Activated naive CD4-positive, alpha-beta T cell treated with Interleukin-2 at 50 U/mL for 16 hours (primary cell): ENCODE measurements around the gene USH2A.
"Not testable (repeated sequence)": the region's sequence is repeated elsewhere in the genome, so short reads cannot be mapped to it uniquely, and the experiment has no call there.

Experiments used
- DNase-seq: peaks from one replicate; pipeline ENCODE4 v3.0.0-alpha.2; 2020

Gene USH2A

GRCh38 chr1:216390956-216391355, 32.3 kb downstream of the USH2A start:
- no peak for DNase-seq

GRCh38 chr1:216389774-216390173, 33.5 kb downstream of the USH2A start:
- DNase-seq, result no peak

DNA sequence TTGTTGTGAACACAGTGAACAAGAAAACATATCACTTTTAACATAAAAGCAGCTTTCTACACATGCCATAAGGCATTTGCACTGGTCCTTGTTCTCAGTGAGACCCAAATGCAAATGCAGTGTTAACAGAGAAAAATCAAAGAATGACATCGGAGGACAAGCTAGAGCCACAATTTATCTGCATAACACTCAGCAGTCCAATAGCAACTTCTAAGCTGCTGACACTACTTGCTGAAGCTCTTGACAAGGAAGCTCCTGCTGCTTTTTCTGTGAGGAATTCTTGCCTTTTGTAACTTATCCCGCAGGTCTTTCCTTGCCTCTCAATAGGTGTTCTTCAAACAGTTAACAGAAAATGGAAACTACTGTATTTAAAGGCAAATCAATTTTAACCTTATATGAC, 34.7 kb downstream of the USH2A start:
- no peak for DNase-seq

- DNase-seq, result no peak
These were observed 35.5 kb downstream of the USH2A start for GRCh38 chr1:216387782-216388181.

DNA sequence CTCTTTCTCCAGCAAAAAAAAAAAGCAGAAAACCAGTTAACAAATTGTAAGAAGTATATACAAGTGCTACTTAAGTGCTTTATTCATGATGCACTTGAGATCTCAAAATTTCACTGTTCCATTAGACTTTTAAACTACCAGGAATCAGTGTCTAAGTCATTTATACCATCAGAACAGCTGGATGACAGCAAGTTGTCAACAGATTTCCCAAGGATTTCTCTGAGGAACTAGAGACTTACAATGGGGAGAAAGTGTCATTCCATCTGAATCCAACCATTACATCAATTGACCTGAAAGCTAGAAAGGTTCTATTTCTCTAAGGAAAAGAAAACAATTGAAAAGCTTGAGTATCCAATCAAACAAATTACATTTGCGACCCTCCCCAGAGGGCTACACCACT, 43.8 kb downstream of the USH2A start:
- no peak for DNase-seq

GRCh38 chr1:216368249-216368648, 55.0 kb downstream of the USH2A start:
- DNase-seq, result no peak

DNA sequence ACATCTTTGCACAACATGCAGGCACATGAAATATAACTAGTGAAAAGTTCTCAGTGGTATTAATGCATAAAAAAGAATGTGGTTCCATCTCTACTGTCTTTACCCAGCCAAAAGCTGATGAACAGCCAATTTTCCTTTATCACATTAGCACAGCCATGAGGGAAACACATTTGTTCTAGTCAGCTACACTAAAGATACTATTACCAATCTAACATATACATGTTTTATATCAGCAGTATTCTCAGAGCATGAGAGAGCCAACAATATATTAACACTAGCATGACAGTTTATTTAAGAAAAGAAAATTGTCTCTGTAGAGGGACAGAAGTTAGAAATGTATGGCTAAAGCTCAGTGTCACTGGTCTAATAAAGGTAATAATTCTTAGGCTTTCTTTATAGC, 56.3 kb downstream of the USH2A start:
- no peak for DNase-seq

DNA sequence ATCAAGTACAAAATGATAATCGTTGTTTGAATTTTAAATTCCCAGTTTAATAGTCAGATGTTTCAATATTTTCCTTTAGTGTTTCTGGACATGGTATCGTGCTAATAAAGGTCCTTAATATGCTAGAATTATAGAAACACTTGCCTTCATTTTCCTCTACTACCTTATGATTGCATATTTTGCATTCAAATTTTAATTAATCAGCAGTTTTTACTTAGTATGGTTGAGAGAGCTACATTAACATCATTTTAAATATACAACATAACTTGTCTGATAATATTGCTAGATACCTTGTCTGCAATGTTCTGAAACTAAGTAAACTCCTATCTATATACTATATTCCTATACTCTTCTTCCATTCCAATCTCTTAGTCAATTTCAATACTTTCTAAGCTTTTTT, 66.3 kb downstream of the USH2A start:
- no peak for DNase-seq

DNA sequence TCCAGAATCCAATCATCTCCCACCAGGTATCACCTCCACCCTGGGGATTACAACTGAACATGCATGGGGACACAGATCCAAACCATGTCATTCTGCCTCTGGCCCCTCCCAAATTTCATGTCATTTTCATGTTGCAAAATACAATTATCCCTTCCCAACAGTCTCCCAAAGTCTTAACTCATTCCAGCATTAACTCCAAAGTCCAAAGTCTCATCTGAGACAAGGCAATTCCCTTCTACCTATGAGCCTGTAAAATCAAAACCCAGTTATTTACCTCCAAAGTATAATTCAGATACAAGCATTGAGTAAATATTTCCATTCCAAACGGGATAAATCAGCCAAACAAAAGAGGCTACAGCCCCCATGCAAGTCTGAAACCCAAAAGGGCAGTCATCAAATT, 73.1 kb downstream of the USH2A start:
- no peak for DNase-seq

GRCh38 chr1:216346526-216346925, 76.7 kb downstream of the USH2A start:
- no peak for DNase-seq

- not testable (repeated sequence) for DNase-seq
These were observed 82.7 kb downstream of the USH2A start for GRCh38 chr1:216340542-216340941.

DNA sequence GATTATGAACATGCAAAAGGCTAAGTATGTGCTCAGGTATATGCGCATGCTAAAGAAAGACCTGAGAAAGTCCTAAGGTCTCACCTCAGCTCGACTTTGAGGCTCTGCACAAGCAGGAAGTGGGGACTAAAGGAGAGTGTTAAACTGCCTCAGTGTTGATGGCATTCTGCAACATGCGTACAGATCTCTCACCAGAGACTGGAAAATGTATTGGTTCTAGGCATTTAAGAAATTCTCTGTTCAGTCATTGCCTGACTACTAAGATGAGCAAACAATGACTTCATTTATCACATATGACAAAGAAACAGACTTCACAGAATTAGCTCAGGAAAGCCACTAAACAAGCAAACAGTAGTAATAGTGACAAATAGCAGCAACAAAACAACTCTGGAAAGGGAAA, 90.8 kb downstream of the USH2A start:
- no peak for DNase-seq

DNA sequence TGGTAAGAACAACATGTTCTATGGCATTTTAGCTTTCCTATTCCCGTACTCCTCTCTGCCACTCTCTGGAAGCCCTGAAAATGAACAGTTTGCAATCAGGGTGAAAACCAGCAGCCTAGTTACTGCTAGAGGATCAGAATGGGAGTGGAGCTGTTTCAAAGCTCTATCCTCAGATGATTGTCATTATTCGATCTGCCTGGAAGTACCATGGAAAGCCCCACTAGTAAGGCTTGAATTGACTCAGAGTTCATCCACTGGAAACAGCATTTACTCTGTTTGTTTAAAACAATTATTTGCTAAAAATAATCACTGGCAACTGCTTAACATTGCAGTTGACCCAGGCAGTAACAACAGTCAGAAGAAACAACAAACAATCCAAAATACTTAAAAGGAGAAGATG, 91.2 kb downstream of the USH2A start:
- no peak for DNase-seq

DNA sequence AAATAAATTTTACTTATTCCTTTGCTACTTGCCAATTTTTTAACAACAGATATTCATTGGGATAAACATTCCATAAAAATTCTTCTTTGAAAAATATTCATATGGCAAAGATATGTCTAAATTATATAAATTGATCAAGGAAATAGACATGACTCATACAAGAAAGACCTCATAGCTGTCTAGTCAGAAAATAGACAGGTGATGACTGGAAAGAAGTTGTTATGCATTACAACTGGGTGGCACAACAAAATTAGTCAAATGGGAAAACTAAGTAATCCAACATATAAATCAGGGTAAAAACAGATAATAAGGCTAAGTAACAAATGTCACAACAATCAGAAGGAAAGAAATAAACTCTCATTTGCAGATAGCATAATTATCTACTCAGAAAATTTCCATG, 92.0 kb downstream of the USH2A start:
- DNase-seq, result no peak

DNA sequence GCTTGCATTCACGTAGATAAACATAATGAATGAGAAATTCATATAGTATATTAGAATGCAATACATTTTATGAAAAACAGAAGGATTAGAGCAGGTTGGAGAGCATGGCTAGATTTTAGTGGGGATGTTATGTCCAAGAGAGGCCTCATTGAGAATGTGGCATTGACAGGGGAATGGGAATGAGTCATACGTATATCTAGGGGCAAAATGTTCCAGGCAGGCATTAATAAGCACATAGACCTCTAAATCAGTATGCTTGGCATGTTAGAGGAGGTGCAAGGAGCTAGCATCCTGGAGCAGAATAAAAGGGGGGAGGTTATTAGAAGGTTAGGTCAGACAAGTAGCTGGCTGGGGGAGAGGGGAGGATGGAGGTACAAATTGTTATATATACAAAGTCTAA, 93.0 kb downstream of the USH2A start:
- DNase-seq, result no peak

DNA sequence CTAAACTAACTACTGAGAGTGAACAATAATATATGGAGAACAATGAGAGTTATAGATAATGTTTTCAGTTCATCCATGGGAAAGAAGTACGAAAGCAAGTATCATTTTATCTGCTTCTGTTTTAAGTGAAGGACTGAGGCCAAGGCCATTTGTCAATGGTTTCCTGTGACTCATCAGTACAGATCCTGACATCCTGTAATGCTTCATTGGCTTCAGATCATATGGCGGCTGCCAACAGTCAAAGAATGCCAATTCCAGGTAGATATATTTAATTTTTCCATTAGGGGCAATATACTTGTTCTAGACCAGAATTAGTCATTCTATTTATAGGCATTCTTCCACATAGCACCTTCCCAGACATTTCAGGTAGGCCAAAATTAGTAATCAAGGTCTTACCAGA, 97.3 kb downstream of the USH2A start:
- no peak for DNase-seq

DNA sequence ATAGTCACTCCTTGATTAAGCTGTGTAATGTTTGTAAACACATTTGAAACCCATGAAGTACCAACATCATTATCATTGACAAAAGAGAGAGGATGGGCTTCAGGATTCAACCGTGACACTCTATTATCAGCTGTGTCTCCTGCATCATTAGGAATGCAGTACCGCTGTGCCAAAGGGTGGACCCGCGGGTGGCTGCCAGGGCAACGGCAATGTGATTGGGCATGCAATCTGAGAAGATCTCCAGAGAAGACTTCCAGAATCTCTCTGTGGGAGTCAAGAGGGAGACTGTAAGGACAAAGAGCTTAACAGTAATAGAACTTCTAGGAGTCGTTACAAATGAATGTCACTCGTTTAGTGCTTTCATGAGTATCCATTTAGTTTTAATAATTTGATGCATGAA, 97.9 kb downstream of the USH2A start:
- DNase-seq, result no peak

GRCh38 chr1:216323344-216323743, 99.9 kb downstream of the USH2A start:
- DNase-seq, result no peak

DNA sequence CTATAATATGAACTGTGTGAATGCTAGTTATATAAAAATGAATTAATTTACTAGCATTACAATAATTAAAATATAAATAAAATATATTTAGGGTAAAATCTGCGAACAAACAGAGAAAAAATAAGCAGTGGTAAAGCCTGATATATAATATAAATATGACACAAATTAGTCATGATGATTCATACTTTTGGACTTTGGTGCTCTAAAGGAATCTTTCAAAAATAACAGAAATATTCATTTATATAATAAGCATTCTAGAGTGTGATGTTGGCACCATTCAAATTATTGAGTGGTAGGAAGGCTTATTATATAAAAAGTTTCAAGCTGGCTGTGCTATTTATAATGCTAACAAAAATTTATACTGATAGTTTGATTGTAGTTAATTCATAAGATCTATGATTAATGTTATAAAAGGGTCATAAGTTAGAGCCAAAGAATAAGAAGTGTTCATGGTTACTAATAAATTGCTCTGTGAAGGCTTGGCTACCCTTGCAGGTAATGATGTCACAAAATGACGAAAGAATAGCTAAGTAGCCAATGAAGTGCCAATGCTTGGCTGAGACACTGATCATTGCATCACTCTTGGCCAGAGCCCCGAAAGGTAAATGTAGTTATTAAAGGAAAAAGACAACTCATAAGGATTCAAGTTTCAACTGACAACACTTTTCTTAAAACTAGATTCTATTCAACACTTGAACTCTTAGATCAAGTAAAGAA, 108.7 kb downstream of the USH2A start:
- DNase-seq, result no peak

- DNase-seq, result no peak
These were observed 112.5 kb downstream of the USH2A start for GRCh38 chr1:216310776-216311175.

DNA sequence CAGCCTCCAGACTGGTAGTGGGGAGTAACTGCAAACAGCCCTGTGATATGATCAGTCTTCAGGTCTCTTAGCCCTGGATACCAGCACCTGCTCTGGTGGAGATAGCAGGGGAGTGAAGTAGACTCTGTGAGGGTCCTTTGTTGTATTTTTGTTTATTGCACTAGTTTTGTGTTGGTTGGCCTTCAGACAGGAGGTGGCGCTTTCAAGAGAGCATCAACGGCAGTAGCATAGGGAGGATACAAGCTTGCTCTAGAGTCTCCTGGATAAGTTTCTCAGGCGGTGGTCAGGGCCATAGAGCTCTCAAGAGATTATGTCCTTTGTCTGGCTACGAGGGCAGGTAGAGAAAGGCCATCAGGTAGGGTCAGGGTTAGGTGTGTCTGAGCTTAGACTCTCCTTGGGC, 116.4 kb downstream of the USH2A start:
- DNase-seq, result no peak

- no peak for DNase-seq
These were observed 119.6 kb downstream of the USH2A start for GRCh38 chr1:216303690-216304089.

- DNase-seq, result no peak
These were observed 129.6 kb downstream of the USH2A start for GRCh38 chr1:216293683-216294082.

GRCh38 chr1:216290074-216290473, 133.2 kb downstream of the USH2A start:
- no peak for DNase-seq

DNA sequence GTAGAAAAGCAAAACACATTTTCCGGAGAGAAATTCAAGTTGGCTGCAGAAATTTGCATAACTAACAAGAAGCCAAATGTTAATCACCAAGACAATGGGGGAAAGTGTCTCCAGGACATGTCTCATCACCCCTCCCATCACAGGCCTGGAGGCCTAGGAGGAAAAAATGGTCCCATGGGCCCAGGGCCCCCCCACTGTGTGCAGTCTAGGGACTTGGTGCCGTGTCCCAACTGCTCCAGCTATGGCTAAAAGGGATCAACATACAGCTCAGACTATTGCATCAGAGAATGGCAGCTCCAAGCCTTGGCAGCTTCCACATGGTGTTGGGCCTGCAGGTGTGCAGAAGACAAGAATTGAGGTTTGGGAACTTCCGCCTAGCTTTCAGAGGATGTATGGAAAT, 138.2 kb downstream of the USH2A start:
- DNase-seq, result no peak

DNA sequence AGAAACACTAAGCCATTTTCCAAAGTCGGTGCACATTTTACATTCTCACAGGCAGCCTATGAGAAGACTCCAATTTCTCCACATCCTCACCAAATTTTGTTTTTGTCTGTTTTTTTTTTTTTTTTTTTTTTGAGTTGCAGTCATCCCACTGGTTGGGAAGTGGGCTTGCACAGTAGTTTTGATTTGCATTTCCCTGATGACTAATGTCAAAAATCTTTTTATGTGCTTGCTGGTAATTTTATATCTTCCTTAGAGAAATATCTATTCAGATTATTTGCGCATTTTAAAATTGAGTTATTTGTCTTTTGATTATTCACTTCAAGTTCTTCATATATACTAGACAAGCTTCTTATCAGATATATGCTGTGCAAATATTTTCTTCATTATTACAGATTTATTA, 141.5 kb downstream of the USH2A start:
- DNase-seq, result no peak
